Activated naive CD8-positive, alpha-beta T cell treated with anti-CD3 and anti-CD28 coated beads, Interleukin-2, amount 50 U/mL, for 16 hours (primary cell): ENCODE results near the gene OSBPL5.
"Not testable (repeated sequence)": the region's sequence is repeated elsewhere in the genome, so short reads cannot be mapped to it uniquely, and the experiment has no call there.

Source experiments
- DNase-seq: peaks from one replicate; pipeline ENCODE4 v3.0.0-alpha.2; 2020; ENCODE audit warnings: low read depth, low spot score

Gene OSBPL5

DNA sequence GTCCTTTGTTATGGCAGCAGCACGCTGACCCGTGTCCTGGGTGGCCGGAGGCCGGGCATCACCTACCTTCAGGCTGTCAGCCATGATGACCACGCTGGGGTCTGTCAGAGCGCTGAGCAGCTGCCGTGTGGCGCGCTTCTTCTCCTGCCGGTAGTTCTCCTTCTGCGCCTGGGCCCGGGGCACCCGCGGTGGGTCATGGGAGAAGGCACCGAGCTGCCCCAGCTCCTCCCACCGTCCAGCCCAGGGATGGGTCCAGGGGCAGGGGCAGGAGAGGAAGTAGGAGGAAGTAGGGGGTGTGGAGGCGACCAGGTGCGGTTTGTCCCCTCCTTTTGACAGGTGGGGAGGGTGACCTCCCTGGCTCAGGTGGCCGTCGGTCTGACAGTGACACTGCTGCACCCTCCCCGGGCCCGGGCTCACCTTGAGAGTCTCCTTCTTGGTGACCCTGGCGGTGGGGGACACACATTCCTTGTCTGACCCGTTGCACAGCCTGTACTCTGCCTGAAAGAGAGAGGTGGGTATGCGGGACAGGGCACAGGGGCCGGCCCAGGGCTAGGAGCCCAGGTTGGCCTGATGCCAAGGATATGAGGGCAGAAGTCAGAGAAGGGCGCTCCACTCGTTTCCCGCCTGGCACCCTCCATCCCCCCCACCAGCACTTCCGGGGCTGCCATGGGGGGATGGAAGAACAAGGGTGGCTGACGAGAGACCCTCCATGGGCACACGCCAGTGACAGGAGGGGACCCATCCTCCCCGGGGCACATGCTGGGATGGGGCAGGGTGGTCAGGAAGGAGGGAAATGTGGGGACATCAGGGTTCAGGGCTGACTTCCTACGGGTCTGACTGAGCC, 43.0 kb downstream of the OSBPL5 start:
- DNase-seq, result no peak

DNA sequence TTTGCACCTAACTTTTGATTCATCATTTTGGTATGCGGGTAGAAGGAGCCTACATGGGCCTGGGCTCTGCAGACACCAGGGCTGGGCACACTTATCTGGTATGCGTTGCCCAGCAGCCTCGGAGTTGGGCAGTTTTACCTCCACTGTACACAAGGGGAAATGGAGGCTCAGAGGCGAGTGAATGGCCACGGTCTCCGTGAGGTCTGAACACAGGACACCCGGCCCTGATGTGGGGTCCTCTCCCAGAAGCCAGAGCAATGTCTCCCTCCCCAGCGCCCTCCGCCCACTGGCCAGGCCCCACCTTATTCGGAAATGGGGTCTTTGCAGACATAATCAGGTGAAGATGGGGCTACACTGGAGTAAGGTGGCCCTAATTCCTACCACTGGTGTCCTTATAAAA, 43.7 kb downstream of the OSBPL5 start:
- no peak for DNase-seq

GRCh38 chr11:3120071-3120792, 44.9 kb downstream of the OSBPL5 start:
- no peak for DNase-seq

GRCh38 chr11:3119141-3119821, 45.8 kb downstream of the OSBPL5 start:
- DNase-seq, result no peak

GRCh38 chr11:3115321-3115720, 49.8 kb downstream of the OSBPL5 start:
- DNase-seq, result no peak

DNA sequence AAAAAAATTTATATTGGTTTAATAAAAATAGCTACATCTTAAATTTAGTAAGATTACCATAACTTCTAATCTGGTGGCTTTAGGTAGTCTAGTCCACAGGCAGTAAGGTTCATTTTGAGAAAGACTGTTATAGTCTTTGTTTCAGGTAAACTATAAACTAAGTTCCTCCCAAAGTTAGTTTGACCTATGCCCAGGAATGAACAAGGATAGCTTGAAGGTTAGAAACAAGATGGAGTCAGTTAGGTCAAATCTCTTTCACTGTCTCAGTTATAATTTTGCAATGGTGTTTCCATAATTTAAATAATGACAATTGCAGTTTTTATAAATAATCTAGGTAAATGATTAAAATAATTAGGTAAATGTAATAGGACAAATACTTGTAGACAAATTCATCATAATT, 51.4 kb downstream of the OSBPL5 start:
- DNase-seq, result not testable (repeated sequence)

DNA sequence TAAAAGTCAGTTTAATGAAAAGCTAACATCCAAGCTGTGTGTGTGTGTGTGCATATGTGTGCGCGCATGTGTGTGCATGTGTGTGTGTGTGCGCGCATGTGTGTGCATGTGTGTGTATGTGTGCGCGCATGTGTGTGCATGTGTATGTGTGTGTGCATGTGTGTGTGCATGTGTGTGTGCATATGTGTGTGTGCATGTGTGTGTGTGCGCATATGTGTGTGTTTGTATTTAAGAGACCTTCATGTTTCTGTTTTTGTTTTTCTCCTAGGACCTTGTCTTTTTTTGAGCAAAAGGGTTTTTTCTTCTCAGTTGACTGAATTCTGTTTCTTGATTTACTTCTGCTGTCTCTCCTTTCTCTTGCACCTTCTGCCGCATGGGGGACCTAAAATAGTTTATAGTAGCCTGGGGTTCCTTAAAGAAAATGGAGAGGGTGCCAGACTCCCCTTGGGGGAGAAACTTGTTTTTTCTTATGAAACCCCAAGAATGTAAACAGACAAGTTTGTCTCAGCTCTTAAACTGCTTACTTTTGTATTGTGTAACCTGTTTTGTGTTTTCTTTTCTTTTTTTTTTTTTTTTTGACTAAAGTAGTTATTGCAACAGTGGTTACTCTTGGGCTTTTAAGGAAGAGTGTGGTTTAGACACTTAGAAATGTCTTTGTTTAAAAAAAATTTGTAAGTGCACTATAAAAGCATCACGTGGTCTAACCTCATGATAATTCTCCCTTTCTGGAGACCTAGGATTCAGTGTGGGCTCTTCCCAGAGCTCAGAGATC, 53.0 kb downstream of the OSBPL5 start:
- DNase-seq, result no peak

- DNase-seq, result no peak
Observed at GRCh38 chr11:3111466-3111865, 53.6 kb downstream of the OSBPL5 start.

DNA sequence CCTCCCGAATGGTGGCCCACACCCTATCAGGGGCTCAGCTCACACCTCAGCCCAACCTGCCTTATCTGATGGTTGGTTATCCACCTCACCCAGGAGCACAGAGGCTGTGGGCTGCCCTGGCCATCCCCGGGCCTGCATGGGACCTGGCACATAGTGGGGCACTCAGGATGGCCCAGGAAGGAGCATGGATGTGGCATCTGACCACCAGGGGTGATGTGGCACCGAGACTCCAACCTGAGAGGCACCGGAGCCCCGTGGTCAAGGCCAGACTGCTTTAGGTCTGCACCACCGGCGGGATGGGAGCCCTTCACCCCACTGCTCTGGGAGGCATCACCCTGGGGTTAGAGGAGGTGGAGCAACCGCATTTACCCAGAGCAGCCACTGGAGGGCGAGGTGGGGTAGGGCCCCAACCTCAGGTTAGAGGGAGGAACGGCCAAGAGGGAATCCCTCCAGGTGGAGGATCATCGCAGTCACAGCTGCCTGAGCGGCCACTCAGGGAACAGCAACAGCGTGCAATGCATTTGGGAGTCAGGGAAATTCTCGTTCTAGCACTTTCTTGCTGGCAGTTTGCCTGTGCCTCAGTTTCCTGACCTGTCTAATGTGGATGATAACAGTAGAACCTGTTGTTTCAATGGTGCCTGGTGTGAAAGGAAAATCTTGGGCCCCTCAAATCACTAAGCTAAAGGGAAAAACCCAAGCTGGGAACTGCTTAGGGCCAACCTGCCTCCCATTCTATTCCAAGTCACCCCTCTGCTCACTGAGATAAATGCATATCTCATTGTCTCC, 55.0 kb downstream of the OSBPL5 start:
- DNase-seq, result no peak

DNA sequence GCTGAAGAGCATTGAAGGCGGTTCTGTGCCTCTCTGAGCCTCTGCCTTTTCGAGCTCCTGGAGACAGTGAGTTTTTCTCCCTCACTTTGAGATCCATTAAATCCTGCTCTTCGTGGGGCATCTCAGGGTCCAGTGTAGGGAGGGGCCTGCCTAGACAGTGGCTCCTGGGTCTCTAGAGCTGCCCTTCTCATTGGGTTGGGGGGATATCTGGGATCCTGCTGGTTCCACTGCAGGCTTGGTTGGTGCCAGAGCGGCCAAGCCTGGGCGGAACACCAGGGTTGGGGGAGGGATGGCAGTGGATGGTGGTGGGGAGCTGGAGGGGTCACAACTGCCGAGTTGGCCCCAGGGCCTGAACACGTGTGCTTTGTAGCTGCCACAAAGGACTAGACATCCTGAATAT, 55.7 kb downstream of the OSBPL5 start:
- DNase-seq, result no peak

DNA sequence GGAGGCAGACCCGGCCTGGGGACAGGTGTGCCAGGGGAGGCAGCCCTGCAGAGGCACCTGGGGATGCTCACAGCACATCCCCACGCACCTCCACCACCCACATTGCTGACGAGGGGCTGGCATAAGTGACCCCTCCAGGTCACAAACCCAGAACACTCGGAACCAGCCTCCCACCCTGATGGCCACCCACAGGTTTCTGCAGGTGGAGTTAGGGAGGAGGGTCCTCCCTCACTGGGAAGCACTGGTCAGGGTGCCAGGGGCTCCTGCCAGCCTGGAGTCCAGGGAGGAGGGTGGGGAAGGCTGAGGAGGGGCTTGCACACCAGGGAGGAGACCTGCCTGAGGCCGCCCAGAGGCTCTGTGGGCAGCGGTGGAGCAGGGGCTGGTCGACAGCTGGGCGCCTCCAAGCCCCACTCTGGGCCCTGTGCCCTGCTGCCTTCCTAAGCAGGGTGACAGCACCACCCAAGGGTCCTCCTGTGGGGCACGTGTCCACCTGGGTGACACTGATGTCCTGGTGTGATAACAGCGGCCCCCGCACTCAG, 56.9 kb downstream of the OSBPL5 start:
- no peak for DNase-seq

GRCh38 chr11:3107608-3108182, 57.4 kb downstream of the OSBPL5 start:
- DNase-seq, result no peak

GRCh38 chr11:3106736-3107524, 58.2 kb downstream of the OSBPL5 start:
- no peak for DNase-seq

- DNase-seq, result no peak
Observed at GRCh38 chr11:3105791-3106735, 59.0 kb downstream of the OSBPL5 start.

- no peak for DNase-seq
Observed at GRCh38 chr11:3104961-3105790, 59.9 kb downstream of the OSBPL5 start.

DNA sequence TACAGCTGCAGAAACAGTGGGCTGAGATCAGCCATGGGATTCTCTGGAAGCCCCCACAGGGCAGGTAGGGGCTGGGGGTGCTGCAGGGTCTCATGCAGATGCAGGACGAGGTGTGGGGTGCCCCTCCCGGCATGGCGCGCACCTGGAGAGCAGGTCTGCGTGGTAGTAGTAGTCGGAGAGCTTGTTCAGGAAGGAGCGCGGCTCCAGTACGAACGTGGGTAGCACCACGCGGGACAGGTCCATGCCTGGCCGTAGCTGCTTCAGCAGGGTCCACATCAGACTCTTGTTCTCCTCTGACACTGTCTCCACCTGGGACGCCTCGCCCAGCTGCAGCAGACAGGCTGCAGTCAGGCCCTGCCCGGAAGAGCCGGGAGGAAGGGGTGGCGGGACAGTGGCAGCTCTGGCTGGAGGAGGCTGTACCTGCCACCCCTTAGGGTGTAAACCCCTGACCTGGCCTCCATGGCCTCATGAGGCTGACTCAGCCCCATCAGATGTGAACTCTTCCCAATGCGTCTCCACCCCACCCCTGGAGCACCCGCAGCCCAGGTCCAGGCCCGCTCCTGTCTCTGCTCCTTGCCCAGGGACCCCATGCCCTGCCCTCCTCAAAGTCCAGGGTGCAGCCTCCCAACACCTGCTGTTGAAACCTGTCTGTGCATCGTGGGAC, 60.9 kb downstream of the OSBPL5 start:
- DNase-seq, result no peak

GRCh38 chr11:3103076-3103475, 62.0 kb downstream of the OSBPL5 start:
- no peak for DNase-seq
